Endothelial cell of umbilical vein (primary cell): ENCODE data around the gene BPI. TPM values are rescaled to one million over a fixed set of nuclear protein-coding genes. Genes with fewer than 3 reads are reported as not detected.

Experiments used
- BruUV-seq: library from RNA; stranded (reverse); fragments of 400-500 nt; replicated peaks from 2 replicates; lab custom pipeline; 2021; lab: Mats Ljungman, UMichigan
- CTCF ChIA-PET: fragments of 300-600, 350-600 bp; sonication (Branson Sonifier 250); formaldehyde crosslinking; loops from one replicate; lab custom pipeline; 2021; ENCODE audit warnings: antibody characterized with exemption, inconsistent platforms; lab: Charles Lee
- POLR2A ChIA-PET: fragments of 300-600, 350-600 bp; sonication (Branson Sonifier 250); formaldehyde crosslinking; loops from one replicate; lab custom pipeline; 2021; ENCODE audit warnings: antibody characterized with exemption, inconsistent platforms; lab: Charles Lee
- DNase-seq: peaks from one replicate; pipeline ENCODE4 v3.0.0-alpha.2; 2011; ENCODE audit warnings: low read depth, low spot score
- FAIRE-seq: peaks from 2 replicates; lab custom pipeline; 2011; peaks lifted over from hg19 to GRCh38; lab: Jason Lieb, UNC
- H2AFZ ChIP-seq: 2 replicates; pipeline ENCODE4 v1.6.0; 2012; ENCODE audit warnings: low read depth, low read length, control low read depth, inconsistent platforms
- H3K27ac ChIP-seq: 2 replicates; pipeline ENCODE4 v1.5.1; 2011; ENCODE audit warnings: low read depth, mild to moderate bottlenecking, control low read depth, low read length, moderate library complexity; ENCODE audit not compliant: insufficient read depth
- H3K27me3 ChIP-seq, 2 experiments: 2 replicates each; pipeline versions ENCODE4 v1.6.0 to v1.6.1; 2011; ENCODE audit warnings: low read length in 2 of 2, mixed read lengths in 1 of 2; ENCODE audit not compliant: control insufficient read depth in 2 of 2, insufficient read depth in 2 of 2
- H3K36me3 ChIP-seq, 2 experiments: 2 replicates in 1 of 2; 3 replicates in 1 of 2; pipeline ENCODE4 v1.5.1; 2011; ENCODE audit warnings: low read length in 2 of 2, mild to moderate bottlenecking in 1 of 2, moderate library complexity in 1 of 2; ENCODE audit not compliant: control insufficient read depth in 2 of 2, insufficient read depth in 2 of 2; ENCODE audit errors: extremely low read depth in 1 of 2
- H3K4me1 ChIP-seq: 3 replicates; pipeline ENCODE4 v1.5.1; 2011; ENCODE audit warnings: mild to moderate bottlenecking, low read length; ENCODE audit not compliant: control insufficient read depth, insufficient read depth; ENCODE audit errors: extremely low read depth
- H3K4me2 ChIP-seq: 2 replicates; pipeline ENCODE4 v1.6.1; 2011; ENCODE audit warnings: low read length, control low read depth, mixed read lengths; ENCODE audit not compliant: insufficient read depth
- H3K4me3 ChIP-seq, 3 experiments: fragments of 200-600 bp in 1 of 3; sonication (generic), shearing (Covaris generic) in 1 of 3; replicated peaks in 1 of 3; 2 replicates each; pipeline ENCODE4 v1.5.1; 2011 to 2016; ENCODE audit warnings: control low read depth in 3 of 3, low read length in 3 of 3, mild to moderate bottlenecking in 2 of 3, inconsistent platforms in 1 of 3, low read depth in 1 of 3, moderate library complexity in 1 of 3; ENCODE audit not compliant: insufficient read depth in 1 of 3
- H3K79me2 ChIP-seq: 2 replicates; pipeline ENCODE4 v1.6.0; 2012; ENCODE audit warnings: low read length, inconsistent platforms; ENCODE audit not compliant: control insufficient read depth, insufficient read depth
- H3K9ac ChIP-seq: replicated peaks from 2 replicates; pipeline ENCODE3; 2011; ENCODE audit warnings: low read length, control low read depth; ENCODE audit not compliant: insufficient read depth; ENCODE audit errors: extremely low read depth
- H3K9me1 ChIP-seq: replicated peaks from 3 replicates; pipeline ENCODE4 v1.6.0; 2011; ENCODE audit warnings: mild to moderate bottlenecking, low read length; ENCODE audit not compliant: control insufficient read depth, insufficient read depth; ENCODE audit errors: extremely low read depth
- H3K9me3 ChIP-seq: replicated peaks from 2 replicates; pipeline ENCODE4 v1.5.1; 2012; ENCODE audit warnings: low read length, inconsistent platforms; ENCODE audit not compliant: control insufficient read depth, insufficient read depth
- H4K20me1 ChIP-seq: replicated peaks from 2 replicates; pipeline ENCODE3; 2011; ENCODE audit warnings: mild to moderate bottlenecking, low read length; ENCODE audit not compliant: control insufficient read depth, insufficient read depth; ENCODE audit errors: extremely low read depth
- CTCF ChIP-seq, 2 donors: IDR thresholded peaks; 1 replicate in 1 of 2; 2 replicates in 1 of 2; pipeline ENCODE4 v1.5.1; 2011; ENCODE audit warnings: low read length in 2 of 2, mild to moderate bottlenecking in 2 of 2, moderate library complexity in 2 of 2, control low read depth in 1 of 2, inconsistent platforms in 1 of 2, low read depth in 1 of 2; ENCODE audit not compliant: insufficient read depth in 1 of 2; ENCODE audit errors: extremely low read depth in 1 of 2
- EZH2 ChIP-seq: IDR thresholded peaks from 2 replicates; pipeline ENCODE4 v1.6.1; 2012; ENCODE audit warnings: borderline replicate concordance, low read depth, mild to moderate bottlenecking, moderate library complexity, low read length, inconsistent platforms; ENCODE audit not compliant: severe bottlenecking
- FOS ChIP-seq: IDR thresholded peaks from 2 replicates; pipeline ENCODE4 v1.6.1; 2011; ENCODE audit warnings: mild to moderate bottlenecking, low read length, moderate library complexity, borderline replicate concordance; ENCODE audit not compliant: insufficient read depth
- GATA2 ChIP-seq: IDR thresholded peaks from 2 replicates; pipeline ENCODE4 v1.7.0; 2011; ENCODE audit warnings: low read depth, mild to moderate bottlenecking, moderate library complexity, mixed read lengths, low read length; ENCODE audit not compliant: insufficient read length, insufficient read depth
- JUN ChIP-seq: IDR thresholded peaks from 2 replicates; pipeline ENCODE4 v1.6.1; 2011; ENCODE audit warnings: borderline replicate concordance, low read depth; ENCODE audit not compliant: insufficient read length, insufficient read depth
- MAX ChIP-seq: IDR thresholded peaks from 2 replicates; pipeline ENCODE4 v1.6.1; 2011; ENCODE audit not compliant: insufficient read depth, insufficient read length
- MYC ChIP-seq: IDR thresholded peaks from one replicate; pipeline ENCODE4 v1.6.1; 2011; ENCODE audit warnings: mild to moderate bottlenecking, low read depth, low read length
- POLR2A ChIP-seq: IDR thresholded peaks from 2 replicates; pipeline ENCODE4 v1.6.1; 2012; ENCODE audit warnings: low read depth, mild to moderate bottlenecking, control low read depth, low read length
- POLR2AphosphoS5 ChIP-seq: IDR thresholded peaks from 2 replicates; pipeline ENCODE4 v1.6.1; 2012; ENCODE audit warnings: low read depth, mild to moderate bottlenecking, control low read depth, low read length, moderate library complexity; ENCODE audit not compliant: insufficient read depth
- dilution Hi-C: fragments of 300-500 bp; cut with MboI; formaldehyde crosslinking; loops from one replicate; pipeline ENCODE4 v1.15.0; 2019; ENCODE audit warnings: low sequenced_read_pairs; ENCODE audit not compliant: extremely low pct_ligation_motif_present
- intact Hi-C: fragments of 100-400 bp; cut with micrococcal nuclease; formaldehyde crosslinking; loops from one replicate; pipeline ENCODE4 v1.10.0; 2022
- polyA plus RNA-seq, 4 experiments: library from polyadenylated mRNA; depleted of rRNA in 3 of 4; stranded (reverse) in 3 of 4; unstranded in 1 of 4; fragments of >200 nt; gene quantifications; 2 replicates each; pipeline versions ENCODE4 v1.2.1 to v1.2.3, GENCODE V29; 2011 to 2012; ENCODE audit warnings: missing spikeins in 1 of 4
- total RNA-seq: library from RNA; stranded (reverse); gene quantifications from 2 replicates; pipeline ENCODE4 v1.2.3, GENCODE V29; 2021

BPI gene
- total and polyA plus RNA-seq, 2 donors (not counting 3 experiments of a cell fraction or from before 2014, with no cell fraction given): not detected

- no peak overlapping the region for H3K4me2 ChIP-seq
- no peaks in the 10 kb centered on the region for H4K20me1 ChIP-seq
- no peaks in the 10 kb centered on the region for H3K9me3 ChIP-seq
- H3K27ac ChIP-seq: no peak overlapping the region
- ChIA-PET POLR2A (no interaction called here), CTCF (interaction anchor here (0.8 kb wide), 1 partner anchor 64 kb away, joined by 3 read pairs; no protein-coding TSS in a partner anchor)
- H3K79me2 ChIP-seq: no peaks in the 10 kb centered on the region
- H2AFZ ChIP-seq: no peak overlapping the region
- FAIRE-seq (no peak), DNase-seq (no peak)
- dilution Hi-C loops: no loop called here
- intact Hi-C loops: no loop called here
- no peak overlapping the region for H3K4me3 ChIP-seq
- H3K36me3 ChIP-seq: no peaks in the 10 kb centered on the region
- BruUV-seq: no TSS peak
- H3K9ac ChIP-seq: no peak overlapping the region
- TF ChIP-seq JUN (no peak), POLR2AphosphoS5 (no peak), FOS (no peak), EZH2 (no peak), MAX (no peak), CTCF (IDR thresholded peaks at IDR 0.05; ENCODE audit: extremely low read depth in 1 of 2, insufficient read depth in 1 of 2, low read depth in 1 of 2, low read length in 2 of 2) (no peak), GATA2 (no peak), MYC (no peak), POLR2A (no peak)
- peaks cover 0 to 3% of the 10 kb centered on the region in 2 experiments for H3K27me3 ChIP-seq
- no peaks in the 10 kb centered on the region for H3K4me1 ChIP-seq
- no peaks in the 10 kb centered on the region for H3K9me1 ChIP-seq
Observed at GRCh38 chr20:38344107-38344701, 40.2 kb downstream of the BPI start.
